ENCODE data around the gene SORBS1.
A peak's percentile ranks its signal among the peaks of the same experiment; 100 is the strongest.

The SORBS1 gene

DNA sequence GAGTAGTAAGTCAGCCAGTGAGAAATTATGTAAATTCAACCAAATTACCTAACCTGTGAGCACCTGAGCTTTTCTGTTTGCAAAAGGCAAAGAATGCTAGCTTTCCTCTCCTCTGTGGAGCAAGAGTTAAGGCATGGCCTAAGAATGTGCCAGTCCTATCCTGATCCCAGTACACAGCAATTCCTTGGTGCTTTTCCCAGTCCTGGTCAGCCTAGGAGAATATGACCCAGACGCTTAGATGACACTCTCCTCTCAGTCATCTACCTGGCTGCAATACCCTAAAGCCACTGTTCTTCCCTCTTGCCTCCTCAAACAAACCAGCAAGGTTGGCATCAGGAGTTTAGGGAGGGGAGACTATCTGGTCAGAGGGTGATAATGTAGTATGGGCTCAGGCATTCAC lies 274.5 kb downstream of the SORBS1 start:
- TF ChIP-seq POLR2A (IDR thresholded peaks at IDR 0.05; ENCODE audit: low read depth, low read length): no peak
- FAIRE-seq: no peak
- no peak for DNase-seq (ENCODE audit: insufficient read length, low spot score)

DNA sequence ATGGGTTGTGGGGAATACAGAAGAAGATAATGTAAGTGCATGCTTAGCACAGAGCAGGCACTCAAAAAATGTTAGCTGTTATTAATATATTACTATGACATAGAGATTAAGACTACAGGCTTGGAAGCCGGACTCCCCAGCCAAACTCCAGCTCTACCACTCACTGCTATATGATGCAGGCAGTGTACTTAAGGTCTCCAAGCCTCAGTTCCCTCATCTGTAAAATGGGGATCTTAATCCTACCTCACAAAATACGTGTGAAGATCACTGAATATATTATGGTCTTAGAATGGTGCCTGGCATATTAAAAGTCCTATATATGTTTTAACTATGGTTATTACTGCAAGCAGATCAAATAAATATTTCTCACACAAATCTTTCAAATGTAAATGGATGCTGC lies 275.6 kb downstream of the SORBS1 start:
- TF ChIP-seq POLR2A (IDR thresholded peaks at IDR 0.05; ENCODE audit: low read depth, low read length): no peak

DNA sequence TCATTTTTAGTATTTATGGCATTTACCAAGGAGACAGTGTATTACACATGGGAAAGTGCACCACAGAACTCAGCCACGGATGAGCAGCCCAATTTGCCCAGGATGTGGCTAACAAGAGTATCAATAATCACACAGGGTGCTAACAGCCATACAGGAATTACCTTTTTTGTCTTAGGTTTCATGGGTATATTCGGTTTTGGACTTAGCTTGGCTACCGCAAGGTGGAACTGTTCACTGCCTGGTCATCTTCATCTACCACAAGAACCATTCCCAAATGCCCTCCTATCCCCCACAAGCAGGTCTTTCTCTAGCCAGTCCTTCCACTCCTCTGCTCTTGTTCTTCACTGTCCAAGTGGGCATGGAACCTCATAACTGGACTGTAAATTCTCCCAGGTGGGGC lies 276.4 kb downstream of the SORBS1 start:
- FAIRE-seq: no peak
- no peak for DNase-seq (ENCODE audit: insufficient read length, low spot score)
- TF ChIP-seq POLR2A (IDR thresholded peaks at IDR 0.05; ENCODE audit: low read depth, low read length): no peak

More for the DNA sequence above, 275.6 kb downstream of the SORBS1 start:
- no peak for DNase-seq (ENCODE audit: insufficient read length, low spot score)
- no peak for FAIRE-seq

DNA sequence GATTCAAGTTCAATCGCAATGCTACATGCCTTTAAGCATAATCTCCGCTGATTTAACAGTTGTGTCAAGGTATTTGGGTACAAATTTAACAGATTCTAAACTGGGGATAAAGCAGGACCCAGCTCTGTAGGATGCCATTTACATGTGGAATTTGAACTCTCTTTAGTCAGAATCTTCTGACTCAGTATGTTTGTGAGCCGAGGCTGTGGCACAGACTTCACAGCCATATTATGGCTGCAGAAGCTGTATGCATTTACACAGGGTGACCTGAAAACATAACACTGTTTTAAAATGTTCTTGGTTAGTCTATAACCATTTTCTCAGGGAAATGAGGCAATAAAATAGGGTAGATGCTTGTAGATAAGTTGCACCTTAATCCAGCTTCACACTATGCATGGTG lies 279.1 kb downstream of the SORBS1 start:
- no peak for DNase-seq (ENCODE audit: insufficient read length, low spot score)
- peak; percentile 67 for FAIRE-seq
- TF ChIP-seq POLR2A (IDR thresholded peaks at IDR 0.05; ENCODE audit: low read depth, low read length): no peak

DNA sequence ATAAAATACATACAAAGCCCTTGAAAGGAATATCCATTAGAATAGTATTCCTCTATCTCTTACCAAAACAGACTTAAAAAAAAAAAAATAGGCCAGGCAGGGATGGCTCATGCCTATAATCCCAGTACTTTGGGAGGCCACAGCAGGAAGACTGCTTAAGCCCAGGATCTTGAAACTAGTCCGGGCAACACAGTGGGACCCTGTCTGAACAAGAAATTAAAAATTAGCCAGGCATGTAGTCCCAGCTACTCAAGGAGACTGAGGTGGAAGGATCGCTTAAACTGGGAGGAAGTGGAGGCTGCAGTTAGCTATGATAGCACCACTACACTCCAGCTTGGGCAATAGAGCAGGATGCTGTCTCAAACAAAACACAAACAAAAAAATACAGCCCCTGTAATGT lies 280.0 kb downstream of the SORBS1 start:
- DNase-seq (ENCODE audit: insufficient read length, low spot score) (no peak), FAIRE-seq (no peak)

DNA sequence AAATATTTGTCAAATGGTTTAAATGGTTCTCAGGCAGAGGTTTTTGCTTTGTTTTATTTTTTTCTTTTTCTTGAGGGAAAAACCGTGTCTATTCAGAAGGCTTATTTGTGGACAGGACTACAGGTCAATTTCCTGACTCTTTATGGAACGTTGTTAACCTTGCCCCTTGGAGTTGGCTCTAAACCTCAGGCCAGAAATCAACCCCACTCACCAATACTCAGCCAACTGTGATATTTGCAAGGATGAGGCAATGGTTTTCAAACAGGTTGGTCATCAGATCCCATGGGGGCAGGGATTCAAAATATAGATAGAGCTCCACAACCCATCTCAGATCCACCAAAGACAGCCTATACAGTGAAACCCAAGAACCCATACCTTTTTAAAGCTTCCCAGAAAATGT lies 280.5 kb downstream of the SORBS1 start:
- FAIRE-seq (no peak), DNase-seq (ENCODE audit: insufficient read length, low spot score) (no peak)
- TF ChIP-seq POLR2A (IDR thresholded peaks at IDR 0.05; ENCODE audit: low read depth, low read length): no peak

More for the DNA sequence above, 280.0 kb downstream of the SORBS1 start:
- TF ChIP-seq POLR2A (IDR thresholded peaks at IDR 0.05; ENCODE audit: low read depth, low read length): no peak

DNA sequence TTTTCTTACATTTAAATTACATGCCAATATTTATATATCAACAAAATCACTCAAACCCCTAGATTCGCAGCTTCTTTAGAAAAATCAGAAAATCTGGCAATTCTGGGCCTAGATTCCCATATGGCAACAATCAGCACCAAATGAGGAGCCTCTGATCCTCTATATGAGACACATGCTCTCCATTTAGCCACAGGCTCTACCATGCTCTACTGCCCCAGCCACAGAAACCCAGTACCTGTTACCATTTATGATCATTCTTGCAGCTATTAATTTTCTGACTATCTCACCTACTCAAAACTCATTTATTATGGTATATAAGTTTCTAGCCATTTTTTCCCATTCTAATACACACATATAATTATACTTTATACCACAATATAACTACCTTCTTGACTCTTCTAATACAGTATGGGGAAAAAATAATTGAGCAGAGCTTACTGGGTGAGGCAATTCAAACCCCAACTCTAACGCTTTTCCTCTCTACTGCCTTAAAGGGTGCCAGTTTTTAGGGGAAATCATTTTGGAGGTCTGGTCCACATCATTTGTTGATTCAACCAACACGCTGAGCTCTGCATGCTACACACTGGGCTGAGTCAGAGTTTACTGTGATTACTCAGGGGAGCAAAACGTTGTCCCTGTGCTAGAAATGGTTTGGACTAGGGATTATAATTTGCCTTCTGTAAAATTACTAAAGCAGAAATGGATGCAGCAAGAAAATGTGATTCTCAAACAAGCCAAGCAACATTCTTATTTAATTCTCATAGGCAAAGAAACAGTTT lies 281.9 kb downstream of the SORBS1 start:
- TF ChIP-seq POLR2A (IDR thresholded peaks at IDR 0.05; ENCODE audit: low read depth, low read length): no peak
- no peak for DNase-seq (ENCODE audit: insufficient read length, low spot score)
- peak; percentile 97 for FAIRE-seq

DNA sequence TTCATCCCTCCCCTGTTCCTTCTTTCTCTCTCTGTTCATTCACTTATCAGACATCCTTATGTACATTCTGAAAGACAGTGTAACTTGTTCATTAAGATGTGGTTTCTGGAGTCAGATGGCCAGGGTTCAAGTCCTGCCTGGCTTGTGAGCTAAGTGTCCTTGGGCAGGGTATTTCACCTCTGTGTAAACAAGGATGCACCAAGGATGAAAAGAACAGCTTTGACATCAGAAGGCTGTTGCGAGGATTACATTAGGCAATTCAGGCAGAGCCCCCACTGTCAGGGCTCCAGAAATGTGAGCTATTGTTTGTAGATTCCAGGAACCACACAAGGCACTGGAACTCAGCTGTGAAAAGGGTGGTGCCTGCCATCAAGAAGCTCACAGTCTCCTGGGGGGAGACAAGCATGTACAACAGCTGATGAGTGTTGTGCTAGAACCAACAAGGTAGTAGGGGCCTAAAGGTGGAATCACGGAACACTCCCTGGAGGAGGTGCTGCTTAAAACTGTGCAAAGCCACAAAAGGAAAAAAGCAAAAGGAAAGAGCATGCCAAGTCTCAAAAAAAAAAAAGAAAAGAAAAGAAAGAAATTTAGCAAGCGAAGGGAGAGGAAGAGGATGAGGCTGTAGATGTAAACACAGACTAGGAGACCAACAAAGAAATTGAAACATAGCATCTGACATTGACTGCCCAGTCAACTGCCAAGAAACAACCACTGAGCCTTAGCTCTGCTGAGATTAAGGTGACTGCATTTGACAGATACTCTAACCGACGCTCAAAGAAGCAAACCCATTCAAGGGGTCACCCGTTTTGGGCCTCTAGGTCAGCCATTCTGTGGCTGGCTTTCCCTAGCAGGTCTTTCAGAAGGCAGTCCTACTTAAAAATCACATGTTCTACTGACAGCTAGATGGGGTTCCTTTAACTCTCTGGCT lies 282.8 kb downstream of the SORBS1 start:
- no peak for TF ChIP-seq POLR2A (IDR thresholded peaks at IDR 0.05; ENCODE audit: low read depth, low read length)
- DNase-seq (ENCODE audit: insufficient read length, low spot score) (no peak), FAIRE-seq (no peak)

DNA sequence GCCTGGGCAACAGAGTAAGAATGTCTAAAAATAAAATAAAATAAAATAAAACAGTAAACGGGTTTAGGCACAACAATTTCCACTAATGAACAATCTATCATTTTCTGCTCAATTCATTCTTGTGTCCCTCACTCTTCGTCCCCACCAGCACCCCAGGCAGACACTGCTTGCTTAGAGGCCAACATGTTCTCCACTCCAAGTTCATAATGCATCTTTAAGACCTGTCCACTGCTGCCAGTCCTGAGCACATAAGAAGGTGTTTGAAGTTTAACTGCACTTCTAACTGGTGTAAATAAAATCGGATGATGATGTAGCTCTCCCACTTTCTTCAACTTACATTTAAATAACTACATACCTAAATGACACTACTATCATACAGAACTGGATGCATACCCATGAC lies 283.6 kb downstream of the SORBS1 start:
- FAIRE-seq: no peak
- no peak for TF ChIP-seq POLR2A (IDR thresholded peaks at IDR 0.05; ENCODE audit: low read depth, low read length)
- DNase-seq (ENCODE audit: insufficient read length, low spot score): no peak

DNA sequence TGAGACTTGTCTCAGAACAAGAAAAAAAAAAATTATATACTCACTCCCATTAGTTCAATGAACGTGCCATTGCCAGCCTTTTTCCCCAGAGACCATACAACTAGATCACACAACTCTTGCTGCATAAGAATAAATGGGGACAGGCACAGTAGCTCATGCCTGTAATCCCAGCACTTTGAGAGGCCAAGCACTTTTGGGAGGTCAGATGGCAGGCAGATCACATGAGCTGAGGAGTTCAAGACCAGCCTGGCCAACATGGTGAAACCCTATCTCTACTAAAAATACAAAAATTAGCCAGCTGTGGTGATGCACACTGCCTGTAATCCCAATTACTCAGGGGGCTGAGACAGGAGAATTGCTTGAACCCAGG lies 284.0 kb downstream of the SORBS1 start:
- FAIRE-seq (no peak), DNase-seq (ENCODE audit: insufficient read length, low spot score) (no peak)
- TF ChIP-seq POLR2A (IDR thresholded peaks at IDR 0.05; ENCODE audit: low read depth, low read length): no peak

DNA sequence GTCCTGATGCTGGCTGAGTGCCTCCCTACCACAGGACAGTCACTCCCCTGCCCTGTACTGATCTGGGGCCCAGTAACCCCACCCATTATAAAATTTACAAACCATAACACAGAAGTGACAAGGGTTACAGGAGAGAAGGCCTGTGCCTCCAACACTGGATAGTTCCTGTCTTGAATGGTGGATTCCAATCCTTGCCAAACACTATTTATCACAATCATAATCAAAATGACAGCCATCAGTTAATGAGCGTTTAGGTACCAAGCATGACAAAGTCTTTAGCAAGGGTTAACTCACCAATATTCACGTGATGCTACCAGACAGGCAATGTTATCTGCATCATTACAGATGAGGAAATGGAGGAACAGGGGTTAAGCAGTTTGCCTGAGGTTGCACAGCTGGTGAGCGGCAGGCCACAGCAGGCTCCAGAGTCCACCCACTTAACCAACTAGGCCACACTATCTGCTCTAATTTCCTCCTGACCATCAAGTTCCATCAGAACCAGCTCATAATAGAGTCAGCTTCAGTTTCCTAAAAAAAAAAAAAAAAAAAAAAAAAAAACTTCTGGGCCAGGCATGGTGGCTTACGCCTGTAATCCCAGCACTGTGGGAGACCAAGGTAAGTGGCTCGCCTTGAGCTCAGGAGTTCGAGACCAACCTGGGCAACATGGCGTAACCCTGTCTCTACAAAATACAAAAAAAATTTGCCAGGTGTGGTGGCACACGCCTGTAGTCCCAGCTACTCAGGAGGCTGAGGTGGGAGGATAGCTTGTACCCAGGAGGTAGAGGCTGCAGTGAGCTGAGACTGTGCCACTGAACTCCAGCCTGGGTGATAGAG lies 284.6 kb downstream of the SORBS1 start:
- TF ChIP-seq POLR2A (IDR thresholded peaks at IDR 0.05; ENCODE audit: low read depth, low read length): no peak
- FAIRE-seq (no peak), DNase-seq (ENCODE audit: insufficient read length, low spot score) (no peak)

DNA sequence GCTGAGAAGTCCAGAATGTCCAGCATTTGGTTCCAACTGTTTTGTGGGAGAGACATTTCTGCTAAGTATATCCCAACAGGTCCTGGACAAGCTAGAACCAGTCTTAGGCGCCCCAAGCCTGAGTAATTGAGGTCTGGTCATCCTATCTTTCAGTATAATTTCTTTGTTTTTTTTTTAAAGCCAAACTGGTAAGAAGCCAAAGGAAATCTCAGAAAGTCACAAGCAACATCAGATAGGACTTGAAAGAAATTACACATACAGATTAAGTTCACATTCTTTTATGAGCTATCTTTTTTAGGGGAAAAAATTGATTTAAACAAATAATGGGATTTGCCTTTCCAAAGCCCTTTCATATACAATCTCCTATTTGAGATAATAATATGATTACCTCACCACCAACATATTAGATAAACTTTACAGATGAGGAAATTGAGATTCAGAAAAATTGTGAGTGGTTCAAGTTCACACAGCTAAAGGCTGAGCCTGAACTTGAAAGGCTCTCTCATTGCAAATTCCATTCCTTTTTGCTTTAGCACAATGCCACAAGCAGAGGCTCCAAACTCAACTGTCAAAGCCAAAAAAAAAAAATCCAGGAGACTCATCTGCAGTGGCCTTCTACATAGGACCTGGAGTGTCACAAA lies 285.3 kb downstream of the SORBS1 start:
- no peak for FAIRE-seq
- no peak for TF ChIP-seq POLR2A (IDR thresholded peaks at IDR 0.05; ENCODE audit: low read depth, low read length)
- no peak for DNase-seq (ENCODE audit: insufficient read length, low spot score)
